Frontal cortex (tissue), 4 donors: ENCODE results near the gene FAM222A. TPM values are rescaled to one million over a fixed set of nuclear protein-coding genes. Genes with fewer than 3 reads are reported as not detected.

Experiments used
- DNase-seq, 2 donors: peaks; one replicate each; pipeline ENCODE4 v3.0.0; 2012; ENCODE audit warnings: low spot score in 2 of 2
- FAIRE-seq: peaks from 2 replicates; lab custom pipeline; 2012; peaks lifted over from hg19 to GRCh38; lab: Jason Lieb, UNC
- total RNA-seq: library from RNA; depleted of rRNA; stranded (reverse); fragments of >200 nt; gene quantifications from one replicate; pipeline ENCODE4 v1.2.3, GENCODE V29; 2014
- donor health status: control.
- donor health status: control.
- donor health status: control.

The FAM222A gene
- total RNA-seq, 1 donor from 2014 or later = 2.9 TPM

DNA sequence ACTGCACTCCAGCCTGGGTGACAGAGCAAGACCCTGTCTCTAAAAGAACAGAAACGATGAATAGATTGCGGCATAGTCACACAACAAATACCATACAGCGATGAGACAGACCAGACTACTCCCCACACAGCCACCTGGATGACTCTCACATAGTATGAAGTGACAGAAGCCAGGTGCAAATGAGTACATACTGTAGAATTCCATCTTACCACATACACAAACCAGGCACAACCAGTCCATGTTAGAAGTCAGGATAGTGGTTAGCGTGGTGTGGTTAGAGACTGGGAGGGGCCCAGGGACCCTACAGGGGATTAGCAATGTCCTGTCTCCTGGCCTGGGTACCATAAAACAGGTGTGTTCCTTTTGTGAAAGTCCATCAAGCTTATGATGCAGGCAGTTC, 53.8 kb downstream of the FAM222A start:
- no peak for FAIRE-seq
- no peak for DNase-seq

DNA sequence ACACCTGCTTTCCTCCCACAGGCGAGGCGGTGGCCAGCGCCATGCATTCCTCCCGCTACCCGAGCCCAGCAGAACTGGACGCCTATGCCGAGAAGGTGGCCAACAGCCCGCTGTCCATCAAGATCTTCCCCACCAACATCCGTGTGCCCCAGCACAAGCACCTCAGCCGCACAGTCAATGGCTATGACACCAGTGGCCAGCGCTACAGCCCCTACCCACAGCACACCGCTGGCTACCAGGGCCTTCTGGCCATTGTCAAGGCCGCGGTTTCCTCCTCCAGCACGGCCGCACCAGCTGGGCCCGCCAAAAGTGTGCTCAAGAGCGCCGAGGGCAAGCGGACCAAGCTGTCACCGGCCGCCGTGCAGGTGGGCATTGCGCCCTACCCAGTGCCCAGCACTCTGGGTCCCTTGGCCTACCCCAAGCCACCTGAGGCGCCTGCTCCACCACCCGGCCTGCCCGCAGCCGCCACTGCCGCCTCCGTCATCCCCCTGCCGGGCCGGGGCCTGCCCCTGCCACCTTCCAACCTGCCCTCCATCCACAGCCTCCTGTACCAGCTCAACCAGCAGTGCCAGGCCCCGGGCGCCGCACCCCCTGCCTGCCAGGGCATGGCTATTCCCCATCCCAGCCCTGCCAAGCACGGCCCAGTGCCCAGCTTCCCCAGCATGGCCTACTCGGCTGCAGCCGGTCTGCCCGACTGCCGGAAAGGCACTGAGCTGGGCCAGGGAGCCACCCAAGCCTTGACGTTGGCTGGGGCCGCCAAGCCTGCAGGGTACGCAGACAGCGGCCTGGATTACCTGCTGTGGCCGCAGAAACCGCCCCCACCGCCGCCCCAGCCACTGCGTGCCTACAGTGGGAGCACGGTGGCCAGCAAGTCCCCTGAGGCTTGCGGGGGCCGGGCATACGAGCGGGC, 54.6 kb downstream of the FAM222A start:
- no peak for FAIRE-seq
- DNase-seq = no peak

DNA sequence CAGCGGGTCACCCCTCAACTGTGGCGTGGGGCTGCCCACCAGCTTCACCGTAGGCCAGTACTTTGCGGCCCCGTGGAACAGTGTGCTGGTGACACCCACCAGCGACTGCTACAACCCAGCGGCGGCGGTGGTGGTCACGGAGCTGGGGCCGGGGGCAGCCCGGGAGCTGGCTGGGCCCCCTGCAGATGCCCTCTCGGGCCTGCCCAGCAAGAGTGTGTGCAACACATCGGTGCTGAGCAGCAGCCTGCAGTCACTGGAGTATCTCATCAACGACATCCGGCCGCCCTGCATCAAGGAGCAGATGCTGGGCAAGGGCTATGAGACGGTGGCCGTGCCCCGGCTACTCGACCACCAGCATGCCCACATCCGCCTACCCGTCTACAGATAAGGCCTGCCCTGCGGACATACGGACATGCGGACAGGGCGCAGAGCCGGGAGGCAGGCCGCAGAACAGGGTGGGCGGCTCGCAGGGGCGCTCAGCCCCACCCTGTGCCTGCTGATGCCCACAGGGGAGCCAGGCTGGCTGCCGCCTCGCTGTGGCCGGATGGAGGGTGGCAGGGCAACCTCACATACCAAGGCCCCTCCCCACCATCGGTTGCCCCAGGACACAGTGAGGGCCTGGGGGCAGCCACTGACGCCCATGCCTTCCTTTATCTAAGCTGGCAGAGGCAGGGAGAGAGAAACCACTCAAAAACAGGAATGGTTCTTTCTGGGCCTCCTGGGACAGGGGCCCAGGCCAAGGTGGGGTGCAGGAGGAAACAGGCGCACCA, 55.5 kb downstream of the FAM222A start:
- DNase-seq (peak in 1 of 2 donors; percentile 32), FAIRE-seq (no peak)

DNA sequence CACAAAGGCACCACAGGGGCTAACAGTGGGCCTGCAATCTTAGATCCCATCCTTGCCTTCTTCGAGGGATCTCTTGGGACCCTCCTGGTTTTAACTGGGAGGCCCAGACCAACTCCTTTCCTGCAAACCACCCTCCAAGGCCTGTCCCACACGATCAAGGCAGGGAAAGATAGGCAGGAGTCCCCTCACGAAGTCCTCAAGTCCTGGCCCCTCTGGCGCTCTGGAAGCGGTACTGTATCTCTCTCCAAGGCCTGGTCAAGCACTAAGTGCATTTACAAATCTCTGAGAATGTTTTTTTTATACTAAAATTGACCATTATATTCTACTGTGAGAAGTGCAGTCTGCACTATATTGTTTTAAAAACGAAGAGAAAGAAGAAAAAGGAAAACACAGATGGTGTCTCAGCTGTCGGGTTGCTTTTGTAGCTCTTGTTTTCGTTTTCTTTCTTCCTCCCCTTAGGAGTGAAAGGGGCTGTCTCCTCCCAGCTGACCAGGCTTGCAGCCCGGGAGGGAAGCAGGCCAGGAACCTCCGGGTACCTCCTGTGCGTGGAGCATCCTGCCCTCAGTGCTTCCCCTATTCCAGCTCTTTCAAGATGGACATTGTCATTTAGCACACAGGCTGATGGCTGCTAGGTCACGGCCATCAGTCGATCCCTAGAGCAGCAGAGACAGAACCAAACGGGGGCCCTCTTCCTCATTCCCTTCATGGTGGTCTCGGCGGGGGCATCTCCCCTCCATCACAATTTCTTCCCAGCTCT, 56.7 kb downstream of the FAM222A start:
- FAIRE-seq = no peak
- DNase-seq = peak; percentile 56 to 65

DNA sequence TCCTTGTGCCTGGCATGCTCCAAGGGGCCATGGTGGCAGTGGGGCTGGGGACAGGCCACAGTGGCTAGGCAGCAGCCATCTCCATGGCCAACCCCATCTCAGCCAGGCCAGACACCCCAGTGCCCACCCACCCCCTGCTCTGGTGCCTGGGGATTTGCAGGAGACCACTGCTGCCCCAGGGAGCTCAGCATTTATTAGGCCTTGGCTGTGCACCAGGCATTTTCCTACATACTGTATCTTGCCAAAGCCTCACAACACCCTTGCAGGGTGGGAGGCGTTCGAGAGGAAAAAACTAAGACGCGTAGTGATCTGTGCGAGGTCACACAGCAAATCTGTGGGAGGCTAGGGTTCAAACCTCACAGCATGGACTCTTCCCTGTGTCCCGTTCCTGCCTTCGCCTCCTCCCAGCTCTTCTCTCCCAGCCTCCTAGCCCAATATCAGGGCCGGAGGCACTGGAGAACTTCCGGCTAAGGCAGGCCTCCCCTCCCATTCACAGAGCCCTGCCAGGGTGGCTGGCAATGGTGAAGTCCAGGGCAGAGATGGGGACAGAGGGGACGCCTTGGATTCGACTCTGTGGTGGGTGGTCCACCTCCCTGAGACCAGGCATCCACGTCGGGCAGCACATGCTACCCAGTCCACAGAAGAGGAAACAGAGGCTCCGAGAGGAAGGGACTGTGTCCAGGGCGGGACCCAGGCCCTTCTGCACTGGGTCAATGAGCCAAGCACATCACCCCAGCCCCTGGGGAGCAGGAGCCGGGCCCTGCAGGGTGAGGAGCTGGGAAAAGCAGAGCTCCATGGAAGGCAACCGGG, 57.4 kb downstream of the FAM222A start:
- DNase-seq (no peak), FAIRE-seq (no peak)

DNA sequence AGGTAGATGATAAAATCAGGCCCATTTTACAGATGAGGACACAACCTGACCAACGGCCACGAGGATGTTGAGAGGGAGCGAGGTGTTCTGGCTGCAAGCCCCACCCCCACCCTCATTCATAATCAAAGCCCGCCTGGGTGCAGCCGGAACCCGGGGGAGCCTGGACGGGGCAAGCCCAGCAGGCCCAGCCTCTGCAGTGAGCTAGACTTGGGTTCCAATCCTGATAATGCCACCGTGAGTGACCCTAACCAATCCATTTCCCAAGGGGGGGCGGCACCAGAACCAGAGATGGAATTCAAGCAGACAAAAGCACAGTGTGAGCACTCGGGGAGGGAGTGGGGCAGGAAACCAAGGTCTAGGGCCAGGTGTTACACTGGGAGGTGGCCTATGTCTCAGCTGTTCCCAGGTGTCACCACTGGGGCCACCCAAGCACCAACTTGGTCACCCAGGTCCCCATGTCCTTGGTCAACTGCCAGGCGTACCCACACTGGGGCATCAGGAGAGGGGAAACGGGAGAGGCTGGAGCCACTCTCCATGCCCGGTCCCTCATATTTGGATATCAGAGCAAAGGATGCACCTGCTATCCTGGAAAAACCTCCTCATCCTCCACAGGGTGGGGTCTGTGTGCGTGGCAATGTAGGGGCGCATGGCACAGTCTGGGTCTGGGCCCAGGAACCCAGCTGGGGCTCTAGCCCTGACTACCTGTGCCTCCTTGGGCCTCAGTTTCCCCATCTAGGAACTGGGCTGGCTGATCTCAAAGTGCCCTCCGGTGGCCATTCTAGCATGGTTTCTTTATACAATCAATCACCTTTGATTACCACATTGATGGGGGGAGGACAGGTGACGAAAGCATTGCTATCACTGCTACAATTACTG, 58.4 kb downstream of the FAM222A start:
- FAIRE-seq (no peak), DNase-seq (no peak)

DNA sequence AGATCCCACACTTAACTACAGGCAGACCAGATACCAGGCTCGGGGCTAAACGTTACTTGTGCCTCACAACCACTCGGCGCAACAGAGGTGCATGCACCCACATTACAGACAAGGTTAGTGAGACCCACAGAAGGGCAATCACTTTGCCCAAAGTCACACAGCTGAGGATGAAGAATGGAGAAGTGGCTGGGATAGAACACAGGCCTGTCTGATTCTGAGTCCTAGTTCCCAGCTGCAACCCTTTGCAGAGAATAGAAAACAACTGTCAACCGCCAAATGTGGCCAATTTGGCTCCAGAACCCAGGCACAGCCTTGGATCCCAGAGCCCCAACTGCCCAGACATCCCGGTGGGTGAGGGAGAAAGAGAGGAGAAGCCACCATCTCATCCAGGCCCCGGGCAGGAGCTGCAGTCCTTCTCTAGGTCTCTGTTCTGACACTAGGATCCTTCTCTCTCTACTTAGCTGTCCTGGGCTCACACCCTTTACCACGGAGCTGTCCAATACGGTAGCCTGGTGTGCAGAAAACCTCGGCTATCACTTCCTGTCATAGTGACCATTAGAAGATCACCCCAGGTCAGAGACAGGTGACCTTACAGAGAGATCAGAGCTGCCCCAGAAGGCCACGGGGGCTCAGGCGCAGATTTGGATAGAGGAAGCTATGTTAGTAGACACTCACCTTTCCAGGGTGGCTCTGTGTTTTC, 59.1 kb downstream of the FAM222A start:
- FAIRE-seq (no peak), DNase-seq (peak in 1 of 2 donors; percentile 52)

DNA sequence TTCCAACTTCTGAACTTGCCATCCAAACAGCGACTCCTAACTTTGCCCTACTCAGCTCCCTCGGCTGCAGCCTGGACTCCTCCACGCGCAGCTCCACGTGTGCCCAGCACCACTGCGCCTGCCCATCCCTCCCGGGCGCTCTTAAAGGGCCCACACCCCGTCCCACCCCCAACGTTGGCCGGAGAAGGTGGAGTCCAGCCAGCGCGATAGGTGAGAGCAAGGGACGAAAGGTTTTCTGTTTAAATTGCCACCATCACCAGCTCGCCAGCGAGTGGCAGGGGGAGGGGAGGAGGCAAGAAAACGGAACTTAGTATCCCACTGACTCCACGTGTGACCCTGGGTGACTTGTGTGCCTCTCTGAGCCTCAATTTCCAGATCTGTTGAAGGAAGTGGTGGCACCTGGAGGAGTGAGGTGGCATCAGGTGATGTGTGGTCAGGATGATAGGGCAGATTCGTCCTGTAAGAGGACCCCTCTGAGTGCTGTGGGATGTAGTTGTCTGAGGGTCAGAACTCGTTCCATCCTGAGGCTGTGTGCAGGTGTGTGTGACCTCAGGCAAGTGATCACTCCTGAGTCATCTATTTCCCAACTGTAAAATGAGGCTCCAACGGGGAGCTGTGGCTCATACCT, 59.9 kb downstream of the FAM222A start:
- FAIRE-seq = no peak
- DNase-seq = peak in 1 of 2 donors; percentile 44

DNA sequence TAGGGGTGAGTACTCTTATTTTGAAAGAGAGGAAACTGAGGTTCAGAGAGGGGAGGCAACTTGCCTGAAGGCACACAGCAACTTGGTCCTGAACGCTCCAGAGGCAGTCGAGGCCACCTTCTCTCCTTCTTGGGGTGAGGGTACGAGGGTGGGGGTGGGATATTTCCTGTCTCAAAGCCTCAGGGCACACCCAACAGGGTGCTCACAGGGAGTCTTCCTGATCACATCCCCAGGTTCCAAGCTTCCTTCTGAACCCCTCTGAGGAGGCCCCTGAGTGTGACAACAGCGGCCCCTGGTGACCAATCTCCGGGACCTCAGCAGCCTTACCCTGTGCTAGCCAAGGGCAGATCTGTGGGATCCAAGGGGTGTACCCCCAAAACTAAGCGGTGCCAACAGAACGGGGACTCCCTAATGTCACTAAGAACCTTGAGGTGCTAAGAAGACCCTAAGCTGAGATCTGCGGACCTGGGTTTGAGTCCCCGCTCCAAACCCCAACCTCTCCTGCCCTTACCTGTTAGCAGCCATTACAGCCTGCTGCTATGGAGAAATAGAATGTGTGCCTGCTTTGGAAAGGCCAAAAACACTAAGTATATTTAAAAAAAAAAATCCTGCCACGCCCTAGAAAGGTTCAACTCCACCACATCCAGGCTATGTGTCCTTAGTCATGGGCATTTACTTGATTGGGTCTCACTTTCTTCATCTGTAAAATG, 61.7 kb downstream of the FAM222A start:
- FAIRE-seq = no peak
- DNase-seq = peak; percentile 69 to 72

DNA sequence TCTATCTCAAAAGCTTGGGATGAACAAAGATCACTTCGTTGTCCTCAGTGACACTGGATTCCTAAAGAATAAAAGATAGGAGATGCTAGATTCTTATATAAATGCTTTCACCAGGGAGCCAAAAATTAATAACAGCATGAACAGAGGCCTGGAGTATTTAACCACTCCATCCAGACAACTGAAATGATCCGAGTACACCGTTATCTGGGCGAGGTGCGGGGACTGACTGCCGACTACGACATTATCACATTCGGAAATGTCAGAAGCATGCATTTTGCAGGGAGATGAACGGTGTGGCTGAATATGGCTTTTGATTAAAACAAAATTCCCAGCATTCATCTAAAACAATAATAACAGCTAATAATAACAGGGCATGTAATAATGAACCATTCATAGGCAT, 63.0 kb downstream of the FAM222A start:
- FAIRE-seq = no peak

DNA sequence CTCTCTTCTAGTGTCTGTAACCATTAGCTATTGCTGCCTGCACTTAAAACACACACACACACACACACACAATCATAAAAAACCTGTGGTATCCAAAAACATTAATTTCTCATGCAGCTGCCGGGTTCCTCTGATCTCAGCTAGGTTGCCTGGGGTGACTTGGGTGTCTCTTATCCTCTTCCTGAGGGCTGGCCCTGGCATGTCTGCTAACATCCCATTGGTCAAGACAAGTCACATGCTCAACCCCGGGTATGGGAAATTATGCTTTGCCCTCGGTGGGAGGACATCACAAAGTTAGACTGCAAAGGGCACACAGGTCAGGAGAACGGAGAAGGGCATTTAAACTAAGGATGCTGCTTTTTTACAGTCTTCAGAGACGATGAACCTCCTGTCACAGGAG, 63.9 kb downstream of the FAM222A start:
- FAIRE-seq (no peak), DNase-seq (no peak)

More for the DNA sequence above, 63.0 kb downstream of the FAM222A start:
- DNase-seq = no peak

DNA sequence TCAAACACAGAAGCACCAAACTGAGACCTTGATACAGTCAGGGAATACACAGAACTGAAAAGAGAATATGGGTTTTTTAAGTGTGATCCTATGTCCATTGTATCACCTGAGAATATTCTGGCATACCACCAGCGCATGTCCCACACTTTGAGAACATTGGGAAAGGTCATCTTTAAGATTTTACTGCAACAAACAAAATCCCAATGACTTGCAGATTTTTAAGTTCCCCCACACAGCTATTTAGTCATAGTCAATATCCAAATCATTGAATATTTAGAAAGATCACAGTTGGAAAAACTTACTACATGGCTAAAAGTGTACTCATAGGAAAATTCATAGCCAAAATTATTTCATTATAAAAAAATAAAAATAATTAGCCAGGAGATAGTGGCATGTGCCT, 65.1 kb downstream of the FAM222A start:
- FAIRE-seq = no peak
- no peak for DNase-seq

DNA sequence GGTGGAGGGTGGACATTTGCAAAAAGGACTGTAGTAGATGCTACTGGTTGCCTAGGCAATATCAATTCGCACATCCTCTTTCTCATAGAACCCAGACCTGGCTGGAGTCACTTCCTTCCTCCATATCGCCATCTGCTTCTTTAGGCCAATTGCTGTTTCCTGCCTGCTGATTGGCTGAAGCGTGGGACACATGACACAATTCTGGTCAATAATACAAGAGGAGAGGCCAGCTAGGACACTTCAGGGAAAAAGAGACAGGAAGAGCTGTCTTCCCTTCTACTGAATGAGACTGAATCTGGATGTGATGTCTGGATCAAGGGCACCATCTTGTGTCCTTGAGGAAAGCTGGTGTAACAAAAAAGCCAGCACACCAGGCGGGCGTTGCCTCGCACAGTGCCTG, 65.8 kb downstream of the FAM222A start:
- DNase-seq (no peak), FAIRE-seq (no peak)

DNA sequence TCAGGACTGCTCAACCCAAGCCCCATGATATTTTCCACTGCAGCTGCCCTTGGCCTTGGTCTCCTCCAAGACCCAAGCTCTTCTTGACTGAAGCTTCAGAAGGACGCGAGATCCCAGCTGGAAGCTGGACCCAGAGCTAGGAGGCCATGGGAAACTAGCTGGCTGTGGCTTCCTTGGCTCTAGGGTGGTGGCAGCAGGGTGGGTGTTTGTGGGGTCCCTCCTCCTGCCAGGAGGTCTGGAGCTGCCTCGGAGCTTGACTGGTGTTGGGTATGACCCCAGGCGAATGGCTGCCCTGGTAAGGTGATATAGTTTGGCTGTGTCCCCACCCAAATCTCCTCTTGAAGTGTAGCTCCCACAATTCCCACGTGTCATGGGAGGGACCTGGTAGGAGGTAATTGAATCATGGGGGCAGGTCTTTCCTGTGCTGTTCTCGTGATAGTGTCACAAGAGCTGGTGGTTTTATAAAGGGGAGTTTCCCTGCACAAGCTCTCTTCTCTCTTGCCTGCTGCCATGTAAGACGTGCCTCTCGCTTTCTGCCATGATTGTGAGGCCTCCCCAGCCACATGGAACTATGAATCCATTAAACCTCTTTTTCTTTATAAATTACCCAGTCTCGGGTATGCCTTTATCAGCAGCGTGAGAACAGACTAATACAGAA, 68.2 kb downstream of the FAM222A start:
- DNase-seq (no peak), FAIRE-seq (no peak)

DNA sequence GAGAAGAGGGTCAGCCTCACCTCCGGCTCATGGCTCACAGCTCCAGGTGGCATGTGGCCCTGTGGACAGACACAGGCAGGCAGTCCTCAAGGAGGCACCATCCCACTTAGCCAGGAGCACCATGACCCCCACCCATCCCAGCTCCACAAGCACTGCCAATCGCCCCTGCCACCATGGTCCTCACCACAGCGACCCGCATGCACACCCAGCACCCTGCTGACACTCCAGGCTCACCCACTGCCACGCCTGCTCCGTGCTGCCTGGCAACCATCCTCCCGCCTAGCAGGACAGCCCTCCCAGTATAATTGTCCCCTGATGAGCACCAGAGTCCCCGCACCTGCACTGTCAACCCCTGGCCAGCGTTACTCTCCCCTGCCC, 68.7 kb downstream of the FAM222A start:
- no peak for FAIRE-seq
- DNase-seq = no peak

DNA sequence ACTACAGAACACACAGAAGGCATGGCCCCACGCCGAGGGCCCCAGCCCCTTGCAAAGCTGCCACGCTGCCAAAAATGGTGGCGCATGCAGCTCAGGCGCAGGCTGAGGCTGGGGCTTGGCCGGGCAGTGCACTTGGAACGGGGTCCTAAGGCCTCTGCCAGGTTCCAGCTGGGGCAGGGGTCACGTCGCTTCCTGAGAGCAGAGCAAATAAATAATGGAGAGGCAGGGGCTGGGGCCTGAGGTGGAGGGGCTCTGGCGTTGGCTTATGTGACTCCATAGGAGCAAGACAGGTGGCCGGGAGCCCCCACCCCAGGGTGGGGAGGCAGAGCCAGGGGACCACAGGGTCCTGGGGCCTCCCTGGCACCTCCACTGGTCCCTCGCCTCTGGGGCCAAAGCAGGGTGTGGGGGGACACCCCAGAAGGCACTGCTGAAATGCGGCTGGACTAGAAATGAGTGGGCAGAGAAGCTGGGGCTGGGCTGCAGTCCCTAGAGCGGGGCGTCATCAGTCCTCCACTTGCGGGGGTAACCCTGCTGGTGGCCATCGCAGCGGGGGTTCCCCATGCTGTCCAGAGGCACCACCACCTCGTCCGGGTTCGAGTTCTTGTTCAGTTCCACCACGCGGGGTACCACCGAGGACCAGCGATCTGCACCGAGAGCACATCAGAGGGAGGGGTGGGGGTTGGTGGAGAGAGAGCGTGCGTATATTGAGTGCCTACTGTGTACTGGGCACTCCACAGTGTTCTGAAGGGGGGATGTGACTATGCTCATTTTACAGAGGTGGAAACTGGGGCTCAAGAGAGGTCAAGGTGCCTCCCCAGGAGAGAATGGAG, 69.7 kb downstream of the FAM222A start:
- DNase-seq (no peak), FAIRE-seq (no peak)
